RPMI7951 (cell line): ENCODE data around the gene TCTN1. TPM values are rescaled to one million over a fixed set of nuclear protein-coding genes. Genes with fewer than 3 reads are reported as not detected.
"Not testable (repeated sequence)": the region's sequence is repeated elsewhere in the genome, so short reads cannot be mapped to it uniquely, and the experiment has no call there.

Experiments
- DNase-seq: peaks from one replicate; pipeline ENCODE4 v3.0.0-alpha.2; 2012; ENCODE audit warnings: low read depth
- total RNA-seq: library from RNA; depleted of rRNA; stranded (reverse); fragments of >200 nt; shearing (Covaris generic); gene quantifications from 2 replicates; pipeline ENCODE4 v1.2.3, GENCODE V29; 2014

TCTN1 gene
- total RNA-seq, 1 experiment from 2014 or later, result 24.6 TPM

GRCh38 chr12:110638796-110639195, 24.9 kb downstream of the TCTN1 start:
- no peak for DNase-seq

DNA sequence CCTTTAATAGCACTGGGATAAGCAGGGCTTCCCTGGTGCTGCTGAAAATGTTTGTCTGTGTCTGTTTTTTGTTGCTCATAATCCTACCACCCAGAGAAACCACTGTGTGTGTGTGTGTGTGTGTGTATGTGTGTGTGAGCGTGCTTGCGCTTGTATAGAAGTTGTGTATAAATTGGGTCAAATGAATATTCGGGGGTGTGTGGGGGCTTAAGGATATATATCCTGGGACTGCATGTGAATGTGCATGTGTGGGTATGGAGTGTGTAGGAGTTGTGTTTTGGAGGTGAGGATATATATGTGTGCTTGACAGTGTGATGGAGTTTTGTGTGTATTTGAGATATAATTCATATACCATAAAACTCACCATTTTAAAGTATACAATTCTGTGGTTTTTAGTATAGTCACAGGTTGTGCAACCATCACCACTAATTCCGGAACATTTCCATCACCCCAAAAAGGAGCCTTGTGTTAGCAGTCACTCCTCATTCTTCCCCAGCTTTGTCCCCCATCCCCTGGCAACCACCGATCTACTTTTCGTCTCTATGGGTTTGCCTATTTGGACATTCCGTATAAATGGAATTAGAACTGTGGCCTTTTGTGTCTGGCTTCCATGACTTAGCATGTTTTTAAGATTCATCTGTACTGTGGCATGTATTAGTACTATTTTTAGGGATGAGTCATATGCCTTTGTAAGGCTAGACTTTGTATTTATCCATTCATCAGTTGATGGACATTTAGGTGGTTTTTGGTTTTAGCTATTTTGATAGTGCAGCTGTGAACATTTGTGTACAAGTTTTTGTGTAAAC, 25.6 kb downstream of the TCTN1 start:
- DNase-seq, result peak; percentile 72

DNA sequence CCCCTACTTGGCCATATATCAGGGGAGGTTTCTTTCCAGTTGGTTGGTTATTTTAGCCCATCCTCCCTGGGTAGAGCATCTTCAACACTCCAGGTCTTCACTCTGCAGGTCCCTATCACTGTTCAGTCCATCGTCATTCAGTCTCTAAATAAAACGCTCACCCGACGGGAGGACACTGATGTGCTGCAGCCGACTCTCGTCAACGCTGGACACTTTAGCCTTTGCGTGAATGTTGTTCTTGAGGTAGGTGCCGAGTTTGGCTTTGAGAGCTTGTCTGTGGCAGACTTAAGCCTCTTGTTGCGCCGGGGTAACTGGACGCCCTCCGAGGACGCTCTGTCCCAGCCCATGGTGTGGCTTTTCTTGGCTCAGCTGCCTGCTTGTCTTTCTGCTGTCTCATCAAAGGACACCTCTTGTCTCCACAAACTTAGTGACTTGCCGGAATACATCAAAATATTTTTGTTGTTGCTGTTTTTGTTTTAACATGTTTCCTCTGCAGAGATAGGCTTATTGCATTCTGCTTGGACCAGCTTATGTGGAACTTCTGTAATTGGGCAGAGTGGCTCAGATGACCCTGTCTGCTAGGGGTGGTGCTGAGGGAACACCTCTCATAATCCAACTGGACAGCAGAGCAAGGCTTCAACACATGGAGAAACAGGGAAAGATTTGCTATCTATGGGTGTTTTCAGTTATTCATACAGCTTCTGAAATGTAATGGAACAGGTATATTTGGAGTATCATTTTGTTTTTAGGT, 26.5 kb downstream of the TCTN1 start:
- no peak for DNase-seq

GRCh38 chr12:110641521-110641920, 27.6 kb downstream of the TCTN1 start:
- no peak for DNase-seq

DNA sequence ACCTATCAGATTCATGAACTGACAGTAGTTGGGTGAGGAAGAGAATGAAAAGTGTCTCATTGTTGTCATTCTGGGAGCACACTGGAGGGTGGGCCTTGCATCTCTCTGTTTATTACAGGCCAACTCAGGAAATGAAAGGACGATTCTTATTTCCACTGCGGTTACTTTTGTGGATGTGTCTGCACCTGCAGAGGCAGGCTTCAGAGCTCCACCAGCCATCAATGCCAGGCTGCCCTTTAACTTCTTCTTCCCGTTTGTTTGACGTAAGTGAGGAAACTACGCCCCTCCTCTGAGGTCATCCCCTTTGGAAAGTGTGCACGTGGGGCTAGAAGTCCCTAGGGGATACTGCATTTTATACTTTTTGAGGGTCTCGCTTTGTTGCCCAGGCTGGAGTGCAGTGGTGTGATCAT, 33.7 kb downstream of the TCTN1 start:
- no peak for DNase-seq

DNA sequence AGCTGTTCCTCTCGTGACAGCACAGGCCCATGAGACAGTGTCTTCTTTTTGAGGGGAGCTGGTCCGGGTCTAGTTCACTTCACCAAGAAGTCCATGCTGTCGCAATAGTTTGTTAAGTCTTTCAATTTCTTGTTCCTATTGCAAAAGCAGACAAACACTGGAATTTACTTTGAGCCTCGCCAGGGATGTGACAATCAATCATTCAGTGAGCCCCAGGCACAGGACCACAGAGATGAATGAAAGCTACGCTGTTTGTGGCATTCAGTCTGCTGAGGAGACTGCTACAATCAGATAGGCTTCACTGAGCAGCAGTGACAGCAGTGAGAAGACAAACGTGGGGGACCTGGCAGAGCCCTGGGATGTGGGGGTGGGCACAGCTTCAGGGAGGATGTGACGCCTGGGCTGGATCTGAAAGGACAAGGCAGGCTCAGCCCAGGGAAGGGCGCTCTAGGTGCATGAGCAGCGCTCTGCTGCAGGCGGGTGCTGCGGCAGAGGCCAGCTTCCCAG, 35.5 kb downstream of the TCTN1 start:
- no peak for DNase-seq

- not testable (repeated sequence) for DNase-seq
Observed at GRCh38 chr12:110654238-110654637, 40.3 kb downstream of the TCTN1 start.

GRCh38 chr12:110656071-110656655, 42.2 kb downstream of the TCTN1 start:
- DNase-seq, result no peak

- DNase-seq, result no peak
Observed at GRCh38 chr12:110657747-110658146, 43.8 kb downstream of the TCTN1 start.

GRCh38 chr12:110658242-110658641, 44.3 kb downstream of the TCTN1 start:
- no peak for DNase-seq

- no peak for DNase-seq
Observed at GRCh38 chr12:110658878-110659277, 44.9 kb downstream of the TCTN1 start.

DNA sequence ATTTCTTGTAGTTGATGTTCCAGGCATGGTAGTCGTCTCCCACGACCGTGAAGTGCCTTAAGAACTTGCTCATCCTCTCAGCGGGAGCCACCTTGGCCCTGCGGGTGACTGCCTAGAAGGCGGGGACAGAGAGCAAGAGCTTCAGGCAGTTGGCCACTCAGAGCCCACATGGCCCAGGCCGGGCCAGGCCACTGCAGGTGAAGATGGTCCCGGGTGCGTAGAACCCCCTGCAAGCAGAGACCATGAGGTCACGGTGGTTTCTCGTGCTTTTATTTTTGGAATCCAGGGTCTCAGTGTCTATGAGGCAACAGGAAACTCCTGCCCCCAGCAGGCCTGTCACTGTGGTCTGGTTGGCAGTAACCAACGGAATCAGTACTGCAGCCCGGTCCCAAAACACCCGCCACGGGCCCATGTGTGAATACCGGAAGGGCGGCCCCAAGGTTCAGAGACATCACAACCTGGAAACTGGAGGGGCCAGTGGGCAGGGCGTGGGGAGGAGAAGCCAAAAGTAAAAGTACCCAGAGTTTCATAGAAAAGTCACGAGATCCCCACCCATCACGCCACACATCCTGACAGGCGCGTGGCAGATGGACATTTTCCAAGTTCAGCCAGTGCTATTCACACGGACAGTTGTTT, 47.5 kb downstream of the TCTN1 start:
- DNase-seq, result no peak

DNA sequence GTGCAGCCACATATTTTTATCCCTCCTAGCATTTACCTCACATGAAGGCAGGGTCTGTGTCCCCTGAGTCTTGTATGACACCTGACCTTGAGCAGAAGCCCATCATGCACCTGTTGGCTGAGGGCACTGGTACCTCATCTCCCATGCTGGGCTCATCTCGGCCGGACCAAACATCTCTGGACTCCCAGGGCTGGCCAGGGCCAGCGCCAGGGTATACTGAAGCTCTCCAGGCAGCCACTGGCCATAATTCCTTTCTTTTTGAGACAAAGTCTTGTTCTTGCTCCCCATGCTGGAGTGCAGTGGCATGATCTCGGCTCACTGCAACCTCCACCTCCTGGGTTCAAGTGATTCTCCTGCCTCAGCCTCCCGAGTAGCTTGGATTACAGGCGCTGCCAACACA, 53.0 kb downstream of the TCTN1 start:
- no peak for DNase-seq

DNA sequence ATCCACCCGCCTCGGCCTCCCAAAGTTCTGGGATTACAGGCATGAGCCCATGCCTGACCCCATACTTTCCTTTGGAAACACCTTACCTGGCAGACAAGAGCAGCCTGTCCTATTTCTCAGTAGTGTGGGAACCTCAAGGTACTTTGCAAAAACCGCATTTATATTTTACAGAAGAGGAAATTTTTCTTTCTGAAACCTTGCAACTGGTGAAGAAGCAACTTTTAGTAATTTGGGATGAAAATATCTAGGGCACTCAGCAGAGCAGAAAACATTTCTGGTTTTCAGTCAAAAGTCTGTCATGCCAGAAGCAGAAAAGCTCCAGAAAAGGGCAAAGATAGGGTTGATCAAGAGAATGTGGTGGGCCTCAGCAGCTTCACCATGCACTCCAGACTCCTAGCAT, 53.7 kb downstream of the TCTN1 start:
- no peak for DNase-seq

DNA sequence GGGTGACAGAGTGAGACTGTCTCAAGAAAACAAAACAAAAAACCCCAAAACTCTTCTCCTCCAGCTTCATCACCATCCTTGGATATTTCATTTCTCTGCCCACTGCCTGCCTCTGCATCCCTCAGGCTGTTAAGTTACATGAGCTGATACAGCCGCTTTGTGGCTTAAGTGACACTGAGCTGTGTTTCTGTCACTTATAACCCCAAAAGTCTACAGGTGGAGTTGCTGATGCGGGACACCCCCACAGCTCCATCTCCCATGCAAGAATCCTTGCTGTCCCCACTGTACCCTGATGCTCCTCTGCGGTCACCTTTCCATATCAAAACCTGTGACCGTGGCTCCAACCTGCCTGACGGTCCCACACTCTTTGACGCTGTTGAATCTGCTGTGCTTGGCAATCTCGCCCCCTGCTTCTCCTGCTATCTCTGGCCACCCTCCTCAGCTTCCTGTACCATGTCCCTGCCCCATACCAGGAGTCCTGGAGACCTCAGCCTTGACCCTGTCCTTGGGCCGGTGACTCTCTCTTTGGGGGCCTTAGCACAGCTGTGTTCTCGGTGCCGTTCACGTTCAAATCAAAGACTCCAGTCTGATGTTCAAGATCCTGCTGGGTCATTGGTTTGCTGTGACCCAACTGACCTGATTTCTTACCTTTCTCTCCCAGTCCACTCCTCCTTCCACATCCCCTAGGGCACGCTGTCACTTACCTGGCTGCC, 54.7 kb downstream of the TCTN1 start:
- no peak for DNase-seq

- no peak for DNase-seq
Observed at GRCh38 chr12:110669193-110669502, 55.2 kb downstream of the TCTN1 start.

DNA sequence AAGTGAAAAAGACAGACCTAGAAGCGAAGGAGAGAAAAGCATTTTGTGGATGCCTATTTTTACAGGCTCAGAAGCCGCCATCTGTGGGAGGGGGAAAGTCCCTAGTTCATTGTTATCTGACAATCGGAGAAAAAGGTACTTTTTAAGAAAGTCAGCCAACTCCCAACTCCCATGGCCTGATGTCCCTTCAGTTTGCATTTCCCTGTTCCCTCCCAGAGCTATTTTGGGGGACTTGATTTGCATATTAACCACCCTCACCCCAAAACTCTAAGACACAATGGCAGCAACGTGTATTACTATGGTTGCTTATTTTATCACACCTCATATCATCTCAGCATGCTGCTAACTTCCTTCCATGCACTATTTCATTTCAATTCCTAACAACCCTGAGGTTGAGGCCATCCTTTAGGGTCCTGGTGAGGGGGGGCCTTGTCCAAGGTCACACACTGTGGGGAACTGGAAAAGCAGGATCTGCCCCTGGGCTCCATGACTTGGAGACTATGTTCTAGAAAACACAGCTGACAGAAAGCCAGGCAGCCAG, 56.3 kb downstream of the TCTN1 start:
- DNase-seq, result no peak

DNA sequence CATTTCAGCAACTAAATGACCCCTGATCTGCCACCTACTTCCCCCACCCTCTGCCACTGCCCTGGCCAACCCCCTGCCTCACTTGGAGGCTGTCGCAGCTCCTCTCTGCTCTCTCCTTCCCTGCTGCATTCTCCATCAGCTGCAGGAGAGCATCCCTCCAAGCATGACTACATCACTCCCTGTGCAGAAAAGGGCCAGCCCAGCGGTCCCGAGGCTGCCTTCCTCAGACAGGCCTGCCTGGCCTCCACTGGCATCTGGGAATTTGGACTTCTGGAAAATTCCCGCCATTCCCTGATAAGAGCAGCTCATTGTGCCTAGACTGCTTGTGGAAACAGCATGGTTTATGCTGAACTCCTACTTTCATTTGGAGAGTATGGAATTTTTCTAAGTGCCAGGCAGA, 62.2 kb downstream of the TCTN1 start:
- DNase-seq, result no peak

- DNase-seq, result no peak
Observed at GRCh38 chr12:110677206-110677911, 63.4 kb downstream of the TCTN1 start.

DNA sequence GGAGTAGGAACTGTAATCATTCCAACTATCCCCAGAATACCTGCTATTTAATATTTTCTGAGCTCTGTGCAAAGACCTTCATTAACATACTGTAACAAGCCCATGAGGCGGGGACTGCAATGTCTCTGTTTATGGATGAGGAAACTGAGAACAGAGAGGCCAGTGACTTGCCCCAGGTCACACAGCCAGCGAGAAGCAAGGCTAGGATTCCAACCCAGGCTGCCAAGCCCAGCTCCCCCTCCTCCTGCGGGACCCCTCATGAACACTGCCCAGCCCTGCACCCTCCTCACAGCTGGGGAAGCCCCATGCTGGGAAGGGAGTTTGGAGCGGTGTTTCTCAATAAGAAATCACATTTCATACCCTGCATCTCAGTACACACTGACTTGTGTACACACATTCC, 64.1 kb downstream of the TCTN1 start:
- DNase-seq, result no peak

DNA sequence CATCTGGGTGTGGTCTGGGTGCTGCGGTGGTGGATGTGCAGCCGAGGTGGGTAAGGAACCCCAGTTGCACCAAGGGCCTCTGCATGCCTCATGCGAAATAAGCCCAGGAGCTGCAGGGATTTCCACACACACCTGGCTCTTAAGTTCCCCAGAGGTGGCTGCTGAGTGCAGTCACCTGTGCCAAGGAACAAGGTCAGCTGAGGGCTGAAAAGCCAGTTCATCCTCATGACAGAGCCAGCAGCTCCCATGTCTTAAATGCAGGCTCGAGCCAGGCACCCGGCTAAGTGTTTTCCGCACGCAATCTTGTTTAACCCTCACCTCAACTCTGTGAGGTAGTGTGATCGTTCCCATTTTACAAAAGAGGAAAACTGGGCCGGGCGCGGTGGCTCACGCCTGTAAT, 65.3 kb downstream of the TCTN1 start:
- no peak for DNase-seq
